Liver (tissue), 3 donors: Measurements from ENCODE around the gene MGME1.

Source experiments
- CTCF ChIP-seq: fragments of 150-350 bp; IDR thresholded peaks from 2 replicates; pipeline ENCODE4 v1.5.1; 2017; ENCODE audit warnings: improper control_type of control experiment, low read depth, low read length; ENCODE audit not compliant: missing input control
- EGR1 ChIP-seq, 2 donors: IDR thresholded peaks; 2 replicates each; pipeline ENCODE4 v1.6.1; 2016 to 2018; ENCODE audit warnings: antibody characterized with exemption in 2 of 2, low read depth in 2 of 2
- FOXA1 ChIP-seq: IDR thresholded peaks from 2 replicates; pipeline ENCODE4 v1.6.1; 2016; ENCODE audit warnings: antibody characterized with exemption
- GABPA ChIP-seq, 2 donors: IDR thresholded peaks in 1 of 2; conservative IDR thresholded peaks in 1 of 2; 2 replicates each; pipeline ENCODE4 v1.6.1; 2016; ENCODE audit warnings: antibody characterized with exemption in 2 of 2, mild to moderate bottlenecking in 1 of 2, moderate library complexity in 1 of 2
- MAX ChIP-seq: IDR thresholded peaks from 2 replicates; pipeline ENCODE4 v1.6.1; 2016; ENCODE audit warnings: antibody characterized with exemption
- RAD21 ChIP-seq, 2 donors: IDR thresholded peaks; 2 replicates each; pipeline ENCODE4 v1.6.1; 2016; ENCODE audit warnings: antibody characterized with exemption in 2 of 2, mild to moderate bottlenecking in 2 of 2
- REST ChIP-seq: IDR thresholded peaks from 2 replicates; pipeline ENCODE4 v1.6.1; 2016; ENCODE audit warnings: antibody characterized with exemption, mild to moderate bottlenecking
- RXRA ChIP-seq, 2 donors: IDR thresholded peaks; 2 replicates each; pipeline ENCODE4 v1.6.1; 2017 to 2018; ENCODE audit warnings: antibody characterized with exemption in 2 of 2, mild to moderate bottlenecking in 1 of 2
- TAF1 ChIP-seq: conservative IDR thresholded peaks from 2 replicates; pipeline ENCODE4 v1.6.1; 2016; ENCODE audit warnings: antibody characterized with exemption, mild to moderate bottlenecking
- ZBTB33 ChIP-seq: IDR thresholded peaks from 2 replicates; pipeline ENCODE4 v1.6.1; 2016; ENCODE audit warnings: antibody characterized with exemption
- donor health status: healthy.
- donor health status: healthy.

- TF ChIP-seq CTCF: no peak
- TF ChIP-seq FOXA1: no peak
- no peak for TF ChIP-seq REST
- no peak for TF ChIP-seq ZBTB33
- TF ChIP-seq MAX: no peak
- TF ChIP-seq RAD21 (IDR thresholded peaks at IDR 0.05): no peak
- TF ChIP-seq GABPA (IDR thresholded peaks at IDR 0.05 in 1 of 2, conservative IDR thresholded peaks at IDR 0.05 in 1 of 2): no peak
- TF ChIP-seq EGR1 (IDR thresholded peaks at IDR 0.05; ENCODE audit: low read depth in 2 of 2): no peak
- no peak for TF ChIP-seq TAF1
- no peak for TF ChIP-seq RXRA (IDR thresholded peaks at IDR 0.05)
Measured at GRCh38 chr20:17933121-17933520, 35.7 kb upstream of the MGME1 start.
